LNCaP clone FGC (cell line): ENCODE measurements around the gene KLHDC7B.

Experiments
- DNase-seq: peaks from one replicate; pipeline ENCODE4 v3.0.0-alpha.2; 2011; ENCODE audit warnings: low read depth
- H3K4me3 ChIP-seq: 2 replicates; pipeline ENCODE4 v1.5.1; 2011; ENCODE audit warnings: mild to moderate bottlenecking, low read depth, low read length, control low read depth
- TF ChIP-seq, protein P1 (sequence below): IDR thresholded peaks from 2 replicates; pipeline ENCODE4 v1.5.1; 2012; ENCODE audit warnings: mild to moderate bottlenecking; ENCODE audit not compliant: control insufficient read depth, insufficient read depth; ENCODE audit errors: extremely low read depth

KLHDC7B gene

DNA sequence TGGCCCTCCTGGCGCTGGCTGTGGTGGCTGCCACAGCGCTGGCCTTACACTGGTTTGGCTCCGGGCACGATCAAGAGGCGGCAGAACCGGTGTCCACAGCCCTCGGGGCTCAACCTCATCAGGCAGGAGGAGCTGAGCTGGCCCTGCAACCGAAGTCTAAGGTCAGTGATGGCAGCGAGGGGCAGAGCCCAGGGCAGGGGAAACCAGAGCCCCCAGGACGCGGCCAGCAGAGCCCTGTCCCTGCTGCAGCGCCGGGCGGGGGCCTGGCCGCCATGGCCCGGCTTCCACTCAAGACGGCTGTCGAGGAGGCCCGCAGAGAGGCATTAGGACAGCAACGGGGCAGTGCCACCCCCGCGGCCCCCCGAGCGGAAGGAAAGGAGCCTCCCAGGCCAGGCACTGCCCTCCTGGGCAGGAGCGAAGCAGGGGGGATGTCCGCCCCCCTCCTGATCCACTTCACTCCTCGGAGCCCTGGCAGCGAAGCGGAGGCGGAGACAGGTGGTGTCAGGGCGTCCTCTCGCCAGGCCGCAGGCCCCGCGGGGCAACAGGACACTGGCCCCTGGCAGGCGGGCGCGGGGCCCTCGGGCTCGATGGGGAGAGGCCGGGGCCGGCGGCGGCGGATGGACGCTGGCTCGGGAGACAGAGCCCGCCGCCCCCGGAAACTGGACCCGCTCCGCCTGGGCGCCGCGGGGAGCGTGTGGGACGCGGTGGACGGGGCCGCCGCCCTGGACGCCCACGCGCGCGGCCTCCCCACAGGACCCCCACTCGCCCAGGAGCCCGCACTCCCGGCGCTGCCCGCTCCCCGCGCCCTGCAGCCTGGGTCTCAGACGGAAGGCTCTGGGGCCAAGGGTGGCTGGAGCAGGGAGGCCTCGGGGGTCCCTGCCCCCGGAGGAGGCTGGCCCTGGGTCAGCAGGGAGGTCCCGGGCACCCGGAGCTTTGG lies 895 bp downstream of the KLHDC7B start:
- H3K4me3 ChIP-seq, result no peak overlapping the region
- DNase-seq, result no peak
- TF ChIP-seq, protein P1, sequence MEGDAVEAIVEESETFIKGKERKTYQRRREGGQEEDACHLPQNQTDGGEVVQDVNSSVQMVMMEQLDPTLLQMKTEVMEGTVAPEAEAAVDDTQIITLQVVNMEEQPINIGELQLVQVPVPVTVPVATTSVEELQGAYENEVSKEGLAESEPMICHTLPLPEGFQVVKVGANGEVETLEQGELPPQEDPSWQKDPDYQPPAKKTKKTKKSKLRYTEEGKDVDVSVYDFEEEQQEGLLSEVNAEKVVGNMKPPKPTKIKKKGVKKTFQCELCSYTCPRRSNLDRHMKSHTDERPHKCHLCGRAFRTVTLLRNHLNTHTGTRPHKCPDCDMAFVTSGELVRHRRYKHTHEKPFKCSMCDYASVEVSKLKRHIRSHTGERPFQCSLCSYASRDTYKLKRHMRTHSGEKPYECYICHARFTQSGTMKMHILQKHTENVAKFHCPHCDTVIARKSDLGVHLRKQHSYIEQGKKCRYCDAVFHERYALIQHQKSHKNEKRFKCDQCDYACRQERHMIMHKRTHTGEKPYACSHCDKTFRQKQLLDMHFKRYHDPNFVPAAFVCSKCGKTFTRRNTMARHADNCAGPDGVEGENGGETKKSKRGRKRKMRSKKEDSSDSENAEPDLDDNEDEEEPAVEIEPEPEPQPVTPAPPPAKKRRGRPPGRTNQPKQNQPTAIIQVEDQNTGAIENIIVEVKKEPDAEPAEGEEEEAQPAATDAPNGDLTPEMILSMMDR, result no peak

DNA sequence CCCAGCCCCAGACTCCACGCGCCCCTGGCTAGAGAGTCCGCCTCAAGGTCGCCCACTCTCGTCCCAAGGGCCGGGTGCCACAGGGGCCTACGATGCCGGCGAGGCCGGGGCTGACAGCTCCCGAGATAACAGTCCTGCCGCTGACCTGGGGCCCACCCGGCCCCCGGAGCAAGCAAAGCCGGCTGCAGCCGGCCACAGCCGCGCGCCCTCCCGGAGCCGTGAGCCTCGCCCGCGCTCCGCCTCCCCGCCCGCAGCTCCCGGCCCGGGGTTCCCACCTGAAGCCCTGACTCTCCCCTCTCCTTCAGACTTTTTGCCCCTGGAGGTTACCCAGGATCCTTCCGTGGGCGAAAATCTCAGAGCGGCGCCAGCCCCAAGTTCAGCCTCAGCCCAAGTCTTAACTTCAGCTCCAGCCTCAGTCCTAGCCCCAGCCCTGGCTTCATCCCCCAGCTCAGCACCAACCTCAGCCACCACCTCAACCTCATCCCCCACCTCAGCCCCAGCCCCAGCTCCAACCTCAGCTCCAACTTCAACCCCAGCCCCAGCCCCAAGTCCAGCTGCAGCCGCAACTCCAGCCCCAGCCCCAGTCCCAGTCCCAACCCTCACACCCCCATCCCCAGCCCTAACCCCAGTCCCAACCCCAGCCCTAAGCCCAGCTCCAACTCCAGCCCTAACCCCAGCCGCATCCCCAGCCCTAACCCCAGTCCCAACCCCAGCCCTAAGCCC lies 1.7 kb downstream of the KLHDC7B start:
- TF ChIP-seq, protein P1, result no peak
- no peak overlapping the region for H3K4me3 ChIP-seq
- DNase-seq, result no peak

DNA sequence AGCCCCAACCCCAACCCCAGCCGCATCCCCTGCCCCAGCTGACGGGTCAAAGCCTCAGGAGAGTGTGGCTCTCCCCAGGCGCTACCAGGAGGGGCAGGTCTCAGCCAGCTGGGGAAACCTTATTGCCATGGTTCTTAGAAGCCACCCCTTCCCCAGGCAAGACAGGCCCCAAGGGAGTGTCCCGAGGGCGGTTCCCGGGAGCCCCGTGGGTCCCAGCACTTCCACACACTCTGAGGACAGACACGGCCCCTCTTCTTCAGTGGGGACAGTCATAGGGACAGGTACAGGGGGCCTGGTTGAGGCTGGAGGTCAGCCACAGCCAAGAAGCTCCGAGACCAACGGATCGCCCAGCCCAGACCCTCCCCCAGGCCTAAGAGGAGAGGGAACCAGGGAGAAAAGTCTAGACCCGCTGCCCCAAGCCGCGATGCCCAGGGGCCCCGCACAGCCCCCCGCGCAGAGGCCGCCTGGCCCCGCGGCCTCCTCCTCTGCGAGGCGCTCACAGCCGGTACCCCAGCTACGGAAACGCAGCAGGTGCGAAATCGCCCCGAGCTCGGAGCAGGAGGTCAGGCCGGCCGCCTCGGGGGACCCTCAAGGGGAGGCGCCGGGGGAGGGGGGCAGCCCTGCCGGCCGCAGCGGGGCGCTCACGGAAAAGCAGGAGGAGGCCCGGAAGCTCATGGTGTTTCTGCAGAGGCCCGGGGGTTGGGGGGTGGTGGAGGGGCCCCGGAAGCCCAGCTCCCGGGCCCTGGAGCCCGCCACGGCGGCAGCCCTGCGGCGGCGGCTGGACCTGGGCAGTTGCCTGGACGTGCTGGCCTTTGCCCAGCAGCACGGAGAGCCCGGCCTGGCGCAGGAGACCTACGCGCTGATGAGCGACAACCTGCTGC lies 2.6 kb downstream of the KLHDC7B start:
- no peak for DNase-seq
- H3K4me3 ChIP-seq, result no peak overlapping the region
- TF ChIP-seq, protein P1, result no peak

DNA sequence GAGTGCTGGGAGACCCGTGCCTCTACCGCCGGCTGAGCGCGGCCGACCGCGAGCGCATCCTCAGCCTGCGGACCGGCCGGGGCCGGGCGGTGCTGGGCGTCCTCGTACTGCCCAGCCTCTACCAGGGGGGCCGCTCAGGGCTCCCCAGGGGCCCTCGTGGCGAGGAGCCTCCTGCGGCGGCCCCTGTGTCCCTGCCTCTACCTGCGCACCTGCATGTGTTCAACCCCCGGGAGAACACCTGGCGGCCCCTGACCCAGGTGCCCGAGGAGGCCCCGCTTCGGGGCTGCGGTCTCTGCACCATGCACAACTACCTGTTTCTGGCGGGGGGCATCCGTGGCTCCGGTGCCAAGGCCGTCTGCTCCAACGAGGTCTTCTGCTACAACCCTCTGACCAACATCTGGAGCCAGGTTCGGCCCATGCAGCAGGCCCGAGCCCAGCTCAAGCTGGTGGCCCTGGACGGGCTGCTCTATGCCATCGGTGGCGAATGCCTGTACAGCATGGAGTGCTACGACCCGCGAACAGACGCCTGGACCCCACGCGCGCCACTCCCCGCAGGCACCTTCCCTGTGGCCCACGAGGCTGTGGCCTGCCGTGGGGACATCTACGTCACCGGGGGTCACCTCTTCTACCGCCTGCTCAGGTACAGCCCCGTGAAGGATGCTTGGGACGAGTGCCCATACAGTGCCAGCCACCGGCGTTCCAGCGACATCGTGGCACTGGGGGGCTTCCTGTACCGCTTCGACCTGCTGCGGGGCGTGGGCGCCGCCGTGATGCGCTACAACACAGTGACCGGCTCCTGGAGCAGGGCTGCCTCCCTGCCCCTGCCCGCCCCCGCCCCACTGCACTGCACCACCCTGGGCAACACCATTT lies 3.5 kb downstream of the KLHDC7B start:
- DNase-seq, result no peak
- no peak overlapping the region for H3K4me3 ChIP-seq
- TF ChIP-seq, protein P1, result no peak

DNA sequence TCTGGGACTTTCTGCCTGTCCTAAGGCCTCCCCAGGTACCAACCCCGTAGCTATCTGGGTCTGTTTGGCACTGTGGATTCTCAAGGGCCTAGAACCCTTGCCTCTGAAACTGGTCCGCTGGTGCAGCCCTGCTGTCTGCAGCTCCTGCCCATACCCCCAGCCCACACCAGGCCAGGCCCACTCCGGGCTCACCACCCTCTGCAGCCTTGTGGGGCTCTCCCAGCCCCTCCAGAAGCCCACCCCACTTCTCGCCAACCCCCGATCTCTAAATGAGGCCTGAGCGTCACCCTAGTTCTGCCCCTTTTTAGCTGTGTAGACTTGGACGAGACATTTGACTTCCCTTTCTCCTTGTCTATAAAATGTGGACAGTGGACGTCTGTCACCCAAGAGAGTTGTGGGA lies 4.7 kb downstream of the KLHDC7B start:
- TF ChIP-seq, protein P1, result no peak
- no peak overlapping the region for H3K4me3 ChIP-seq
- no peak for DNase-seq
